Measurements from ENCODE around the gene TIMM50.

DNA sequence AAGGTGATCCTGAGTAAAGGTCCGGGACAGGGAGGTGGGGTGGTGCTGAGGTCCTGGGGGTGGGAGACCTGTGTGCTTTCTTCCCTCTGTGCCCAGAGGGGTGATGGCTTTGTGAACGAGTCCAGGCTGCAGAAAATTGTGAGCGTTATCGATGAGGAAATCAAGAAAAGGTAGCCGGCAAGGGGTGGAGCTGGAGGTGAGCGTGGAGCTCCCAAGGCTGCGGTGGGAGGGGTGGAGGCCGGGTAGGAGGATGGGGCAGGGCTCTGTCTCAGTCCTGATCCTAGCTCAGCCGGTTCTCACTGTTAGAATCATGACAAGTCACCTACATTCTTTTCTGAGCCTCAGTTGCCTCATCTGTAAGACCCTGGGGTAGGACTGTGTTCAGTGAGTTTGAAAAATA lies 38.3 kb downstream of the TIMM50 start:
- TF ChIP-seq, protein P1, sequence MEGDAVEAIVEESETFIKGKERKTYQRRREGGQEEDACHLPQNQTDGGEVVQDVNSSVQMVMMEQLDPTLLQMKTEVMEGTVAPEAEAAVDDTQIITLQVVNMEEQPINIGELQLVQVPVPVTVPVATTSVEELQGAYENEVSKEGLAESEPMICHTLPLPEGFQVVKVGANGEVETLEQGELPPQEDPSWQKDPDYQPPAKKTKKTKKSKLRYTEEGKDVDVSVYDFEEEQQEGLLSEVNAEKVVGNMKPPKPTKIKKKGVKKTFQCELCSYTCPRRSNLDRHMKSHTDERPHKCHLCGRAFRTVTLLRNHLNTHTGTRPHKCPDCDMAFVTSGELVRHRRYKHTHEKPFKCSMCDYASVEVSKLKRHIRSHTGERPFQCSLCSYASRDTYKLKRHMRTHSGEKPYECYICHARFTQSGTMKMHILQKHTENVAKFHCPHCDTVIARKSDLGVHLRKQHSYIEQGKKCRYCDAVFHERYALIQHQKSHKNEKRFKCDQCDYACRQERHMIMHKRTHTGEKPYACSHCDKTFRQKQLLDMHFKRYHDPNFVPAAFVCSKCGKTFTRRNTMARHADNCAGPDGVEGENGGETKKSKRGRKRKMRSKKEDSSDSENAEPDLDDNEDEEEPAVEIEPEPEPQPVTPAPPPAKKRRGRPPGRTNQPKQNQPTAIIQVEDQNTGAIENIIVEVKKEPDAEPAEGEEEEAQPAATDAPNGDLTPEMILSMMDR (IDR thresholded peaks at IDR 0.05) = no peak
- TF ChIP-seq POLR2AphosphoS5 (IDR thresholded peaks at IDR 0.05) = no peak
- no peak for TF ChIP-seq POLR2A (IDR thresholded peaks at IDR 0.05)

Measured in breast epithelium (tissue), 3 donors.